ENCODE data around the gene PHLPP2. TPM values are rescaled to one million over a fixed set of nuclear protein-coding genes. Genes with fewer than 3 reads are reported as not detected.

Gene PHLPP2
- polyA plus RNA-seq, 4 donors, result 3.6 to 31.7 (median 16.1) TPM

DNA sequence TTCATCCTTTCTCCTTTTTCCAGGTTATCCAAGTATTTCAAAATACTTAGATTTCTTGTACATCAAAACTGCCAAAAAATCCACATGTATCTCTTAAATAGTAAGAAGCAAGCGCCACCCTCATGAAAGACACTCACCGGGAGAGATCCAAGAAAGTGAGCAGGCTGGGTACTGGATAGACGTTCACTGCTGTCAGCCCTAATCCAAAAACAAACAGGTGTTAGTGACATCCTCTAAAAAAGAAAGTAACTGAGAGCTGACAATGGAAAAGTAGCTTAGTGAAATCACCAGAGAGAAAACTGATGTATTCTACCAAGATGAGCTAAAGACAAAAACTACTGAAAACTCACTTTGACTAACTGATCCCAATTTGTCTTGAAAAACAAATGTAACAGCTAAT lies 52.4 kb downstream of the PHLPP2 start:
- H3K4me1 ChIP-seq (ENCODE audit: control insufficient read depth in 3 of 3, insufficient read depth in 2 of 3, low read depth in 1 of 3, low read length in 2 of 3), result peaks cover 0 to 24% (median 0%) of the 10 kb centered on the region in 3 donors
- no peaks in the 10 kb centered on the region for H3K9me3 ChIP-seq (ENCODE audit: control insufficient read depth in 2 of 2, insufficient read depth in 1 of 2, low read depth in 1 of 2, low read length in 1 of 2)
- no peak overlapping the region for H3K27ac ChIP-seq (ENCODE audit: low read depth in 1 of 3, low read length in 2 of 3)
- 63 to 81% (median 68%) methylated on average over 3 of the region's 3 CpGs for WGBS, 3 donors
- no peak overlapping the region for H3K4me3 ChIP-seq (ENCODE audit: low read depth in 1 of 3, low read length in 3 of 3)
- FAIRE-seq, result no peak
- no peaks in the 10 kb centered on the region for H3K27me3 ChIP-seq (ENCODE audit: control insufficient read depth in 3 of 3, insufficient read depth in 3 of 3, low read length in 3 of 3)
- peaks cover 5 to 28% (median 25%) of the 10 kb centered on the region in 3 donors for H3K36me3 ChIP-seq (ENCODE audit: control insufficient read depth in 3 of 3, insufficient read depth in 2 of 3, low read depth in 1 of 3, low read length in 3 of 3)
- no peak for DNase-seq

GRCh38 chr16:71671165-71671564 lies 53.3 kb downstream of the PHLPP2 start:
- no peaks in the 10 kb centered on the region for H3K27me3 ChIP-seq (ENCODE audit: control insufficient read depth in 3 of 3, insufficient read depth in 3 of 3, low read length in 3 of 3)
- H3K4me3 ChIP-seq (ENCODE audit: low read depth in 1 of 3, low read length in 3 of 3), result no peak overlapping the region
- 83 to 98% (median 93%) methylated on average over 3 of the region's 3 CpGs for WGBS, 3 donors
- peaks cover 0 to 29% (median 0%) of the 10 kb centered on the region in 3 donors for H3K4me1 ChIP-seq (ENCODE audit: control insufficient read depth in 3 of 3, insufficient read depth in 2 of 3, low read depth in 1 of 3, low read length in 2 of 3)
- H3K9me3 ChIP-seq (ENCODE audit: control insufficient read depth in 2 of 2, insufficient read depth in 1 of 2, low read depth in 1 of 2, low read length in 1 of 2), result no peaks in the 10 kb centered on the region
- H3K36me3 ChIP-seq (ENCODE audit: control insufficient read depth in 3 of 3, insufficient read depth in 2 of 3, low read depth in 1 of 3, low read length in 3 of 3), result peaks cover 5 to 27% (median 22%) of the 10 kb centered on the region in 3 donors
- DNase-seq (no peak), FAIRE-seq (no peak)
- H3K27ac ChIP-seq (ENCODE audit: low read depth in 1 of 3, low read length in 2 of 3), result peak overlapping the region in 1 of 3 donors; percentile 46

- H3K36me3 ChIP-seq (ENCODE audit: control insufficient read depth in 3 of 3, insufficient read depth in 2 of 3, low read depth in 1 of 3, low read length in 3 of 3), result peaks cover 4 to 23% (median 17%) of the 10 kb centered on the region in 3 donors
- no peaks in the 10 kb centered on the region for H3K27me3 ChIP-seq (ENCODE audit: control insufficient read depth in 3 of 3, insufficient read depth in 3 of 3, low read length in 3 of 3)
- no peak overlapping the region for H3K4me3 ChIP-seq (ENCODE audit: low read depth in 1 of 3, low read length in 3 of 3)
- H3K4me1 ChIP-seq (ENCODE audit: control insufficient read depth in 3 of 3, insufficient read depth in 2 of 3, low read depth in 1 of 3, low read length in 2 of 3), result peaks cover 0 to 30% (median 0%) of the 10 kb centered on the region in 3 donors
- peak overlapping the region in 1 of 3 donors; percentile 46 for H3K27ac ChIP-seq (ENCODE audit: low read depth in 1 of 3, low read length in 2 of 3)
- DNase-seq (peak; percentile 47 to 82), FAIRE-seq (no peak)
- 28 to 50% (median 44%) methylated on average over 4 of the region's 4 CpGs for WGBS, 3 donors
- no peaks in the 10 kb centered on the region for H3K9me3 ChIP-seq (ENCODE audit: control insufficient read depth in 2 of 2, insufficient read depth in 1 of 2, low read depth in 1 of 2, low read length in 1 of 2)
Observed at GRCh38 chr16:71670537-71670936, 54.0 kb downstream of the PHLPP2 start.

GRCh38 chr16:71669926-71670536 lies 54.5 kb downstream of the PHLPP2 start:
- FAIRE-seq (no peak), DNase-seq (peak in 1 of 2 donors; percentile 8)
- 71 to 89% (median 74%) methylated on average over 6 of the region's 6 CpGs for WGBS, 3 donors
- Histone ChIP-seq H3K27ac (ENCODE audit: low read depth in 1 of 3, low read length in 2 of 3) (peak overlapping the region in 1 of 3 donors; percentile 46), H3K27me3 (ENCODE audit: control insufficient read depth in 3 of 3, insufficient read depth in 3 of 3, low read length in 3 of 3) (no peaks in the 10 kb centered on the region), H3K9me3 (ENCODE audit: control insufficient read depth in 2 of 2, insufficient read depth in 1 of 2, low read depth in 1 of 2, low read length in 1 of 2) (no peaks in the 10 kb centered on the region), H3K4me1 (ENCODE audit: control insufficient read depth in 3 of 3, insufficient read depth in 2 of 3, low read depth in 1 of 3, low read length in 2 of 3) (peaks cover 0 to 30% (median 0%) of the 10 kb centered on the region in 3 donors), H3K36me3 (ENCODE audit: control insufficient read depth in 3 of 3, insufficient read depth in 2 of 3, low read depth in 1 of 3, low read length in 3 of 3) (peaks cover 3 to 20% (median 17%) of the 10 kb centered on the region in 3 donors), H3K4me3 (ENCODE audit: low read depth in 1 of 3, low read length in 3 of 3) (no peak overlapping the region)

DNA sequence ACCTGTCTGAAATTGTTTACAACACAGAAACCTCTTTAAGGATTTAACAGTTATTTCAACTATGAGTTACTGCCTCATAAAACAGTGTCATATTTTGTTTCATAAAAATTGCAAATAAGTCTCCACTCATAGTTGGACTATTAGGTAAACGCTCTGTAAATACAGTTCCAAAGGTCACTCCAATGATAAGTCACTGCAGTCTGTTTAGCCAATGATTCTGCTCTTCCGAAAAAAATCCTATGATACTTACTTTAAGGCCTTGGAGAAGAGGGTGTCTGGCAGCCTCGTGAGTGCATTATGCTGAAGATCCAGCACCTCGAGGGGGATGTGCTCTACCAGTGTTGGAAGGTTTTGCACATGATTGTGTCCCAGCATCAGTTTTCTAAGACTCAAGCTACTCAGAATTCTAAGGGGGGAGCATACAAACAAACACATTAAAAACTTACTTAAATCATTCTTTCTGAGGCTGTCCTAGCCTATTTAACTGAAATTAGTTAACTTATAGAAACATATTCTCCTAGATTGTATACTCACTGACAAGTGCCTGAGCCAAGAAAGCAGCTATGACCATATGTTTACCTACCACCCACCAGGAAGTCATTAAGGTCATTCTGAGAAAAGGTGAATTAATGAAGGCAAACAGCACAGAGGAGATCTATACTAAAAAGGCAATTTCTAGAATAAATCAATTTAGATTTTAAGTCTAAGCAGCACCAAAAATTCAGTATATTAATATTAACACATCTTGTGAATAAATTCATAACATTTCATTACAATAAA lies 57.4 kb downstream of the PHLPP2 start:
- Histone ChIP-seq H3K27ac (ENCODE audit: low read depth in 1 of 3, low read length in 2 of 3) (peak overlapping the region in 1 of 3 donors; percentile 72), H3K36me3 (ENCODE audit: control insufficient read depth in 3 of 3, insufficient read depth in 2 of 3, low read depth in 1 of 3, low read length in 3 of 3) (peaks cover 4 to 22% (median 22%) of the 10 kb centered on the region in 3 donors)
- no peak for FAIRE-seq

GRCh38 chr16:71666264-71666663 lies 58.2 kb downstream of the PHLPP2 start:
- Histone ChIP-seq H3K27me3 (ENCODE audit: control insufficient read depth in 3 of 3, insufficient read depth in 3 of 3, low read length in 3 of 3) (no peaks in the 10 kb centered on the region), H3K4me3 (ENCODE audit: low read depth in 1 of 3, low read length in 3 of 3) (no peak overlapping the region), H3K9me3 (ENCODE audit: control insufficient read depth in 2 of 2, insufficient read depth in 1 of 2, low read depth in 1 of 2, low read length in 1 of 2) (no peaks in the 10 kb centered on the region), H3K27ac (ENCODE audit: low read depth in 1 of 3, low read length in 2 of 3) (peak overlapping the region in 1 of 3 donors; percentile 72), H3K36me3 (ENCODE audit: control insufficient read depth in 3 of 3, insufficient read depth in 2 of 3, low read depth in 1 of 3, low read length in 3 of 3) (peaks cover 4 to 25% (median 21%) of the 10 kb centered on the region in 3 donors), H3K4me1 (ENCODE audit: control insufficient read depth in 3 of 3, insufficient read depth in 2 of 3, low read depth in 1 of 3, low read length in 2 of 3) (peaks cover 0 to 30% (median 0%) of the 10 kb centered on the region in 3 donors)
- DNase-seq (no peak), FAIRE-seq (no peak)
- 64 to 78% (median 67%) methylated on average over 1 of the region's 1 CpG for WGBS, 3 donors

More for the DNA sequence above, 57.4 kb downstream of the PHLPP2 start:
- no peaks in the 10 kb centered on the region for H3K27me3 ChIP-seq (ENCODE audit: control insufficient read depth in 3 of 3, insufficient read depth in 3 of 3, low read length in 3 of 3)
- H3K9me3 ChIP-seq (ENCODE audit: control insufficient read depth in 2 of 2, insufficient read depth in 1 of 2, low read depth in 1 of 2, low read length in 1 of 2), result no peaks in the 10 kb centered on the region
- WGBS, 3 donors, result 12 to 58% (median 32%) methylated on average over 4 of the region's 4 CpGs
- H3K4me1 ChIP-seq (ENCODE audit: control insufficient read depth in 3 of 3, insufficient read depth in 2 of 3, low read depth in 1 of 3, low read length in 2 of 3), result peaks cover 0 to 30% (median 0%) of the 10 kb centered on the region in 3 donors
- peak; percentile 71 to 77 for DNase-seq
- H3K4me3 ChIP-seq (ENCODE audit: low read depth in 1 of 3, low read length in 3 of 3), result no peak overlapping the region

GRCh38 chr16:71659471-71659870 lies 65.0 kb downstream of the PHLPP2 start:
- H3K27ac ChIP-seq (ENCODE audit: low read depth in 1 of 3, low read length in 2 of 3), result no peak overlapping the region
- DNase-seq, result no peak
- WGBS, 3 donors, result 97 to 100% (median 100%) methylated on average over 2 of the region's 2 CpGs
- no peak overlapping the region for H3K4me3 ChIP-seq (ENCODE audit: low read depth in 1 of 3, low read length in 3 of 3)
- no peaks in the 10 kb centered on the region for H3K9me3 ChIP-seq (ENCODE audit: control insufficient read depth in 2 of 2, insufficient read depth in 1 of 2, low read depth in 1 of 2, low read length in 1 of 2)
- no peak for FAIRE-seq
- peaks cover 12 to 28% (median 25%) of the 10 kb centered on the region in 3 donors for H3K36me3 ChIP-seq (ENCODE audit: control insufficient read depth in 3 of 3, insufficient read depth in 2 of 3, low read depth in 1 of 3, low read length in 3 of 3)
- no peaks in the 10 kb centered on the region for H3K27me3 ChIP-seq (ENCODE audit: control insufficient read depth in 3 of 3, insufficient read depth in 3 of 3, low read length in 3 of 3)
- no peaks in the 10 kb centered on the region for H3K4me1 ChIP-seq (ENCODE audit: control insufficient read depth in 3 of 3, insufficient read depth in 2 of 3, low read depth in 1 of 3, low read length in 2 of 3)

- DNase-seq (peak; percentile 8 to 81), FAIRE-seq (no peak)
- Histone ChIP-seq H3K27ac (ENCODE audit: low read depth in 1 of 3, low read length in 2 of 3) (no peak overlapping the region), H3K4me1 (ENCODE audit: control insufficient read depth in 3 of 3, insufficient read depth in 2 of 3, low read depth in 1 of 3, low read length in 2 of 3) (no peaks in the 10 kb centered on the region), H3K36me3 (ENCODE audit: control insufficient read depth in 3 of 3, insufficient read depth in 2 of 3, low read depth in 1 of 3, low read length in 3 of 3) (peaks cover 12 to 28% (median 23%) of the 10 kb centered on the region in 3 donors), H3K27me3 (ENCODE audit: control insufficient read depth in 3 of 3, insufficient read depth in 3 of 3, low read length in 3 of 3) (no peaks in the 10 kb centered on the region), H3K4me3 (ENCODE audit: low read depth in 1 of 3, low read length in 3 of 3) (no peak overlapping the region), H3K9me3 (ENCODE audit: control insufficient read depth in 2 of 2, insufficient read depth in 1 of 2, low read depth in 1 of 2, low read length in 1 of 2) (no peaks in the 10 kb centered on the region)
- whole genome bisulfite sequencing, 3 donors, result 33 to 64% (median 50%) methylated on average over 4 of the region's 4 CpGs
Observed at GRCh38 chr16:71658771-71659170, 65.7 kb downstream of the PHLPP2 start.

All from small intestine (tissue), 7 donors.